GM18873 (cell line): ENCODE results near the gene RNASEH2B.

Source experiments
- ATAC-seq: cut with Tn5 transposase; IDR thresholded peaks from one replicate; pipeline ENCODE4 v1.9.1; 2021; ENCODE audit warnings: mild to moderate bottlenecking, moderate library complexity, moderate number of reproducible peaks; ENCODE audit not compliant: unreplicated experiment, low FRiP score

Gene RNASEH2B, protein sequence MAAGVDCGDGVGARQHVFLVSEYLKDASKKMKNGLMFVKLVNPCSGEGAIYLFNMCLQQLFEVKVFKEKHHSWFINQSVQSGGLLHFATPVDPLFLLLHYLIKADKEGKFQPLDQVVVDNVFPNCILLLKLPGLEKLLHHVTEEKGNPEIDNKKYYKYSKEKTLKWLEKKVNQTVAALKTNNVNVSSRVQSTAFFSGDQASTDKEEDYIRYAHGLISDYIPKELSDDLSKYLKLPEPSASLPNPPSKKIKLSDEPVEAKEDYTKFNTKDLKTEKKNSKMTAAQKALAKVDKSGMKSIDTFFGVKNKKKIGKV

DNA sequence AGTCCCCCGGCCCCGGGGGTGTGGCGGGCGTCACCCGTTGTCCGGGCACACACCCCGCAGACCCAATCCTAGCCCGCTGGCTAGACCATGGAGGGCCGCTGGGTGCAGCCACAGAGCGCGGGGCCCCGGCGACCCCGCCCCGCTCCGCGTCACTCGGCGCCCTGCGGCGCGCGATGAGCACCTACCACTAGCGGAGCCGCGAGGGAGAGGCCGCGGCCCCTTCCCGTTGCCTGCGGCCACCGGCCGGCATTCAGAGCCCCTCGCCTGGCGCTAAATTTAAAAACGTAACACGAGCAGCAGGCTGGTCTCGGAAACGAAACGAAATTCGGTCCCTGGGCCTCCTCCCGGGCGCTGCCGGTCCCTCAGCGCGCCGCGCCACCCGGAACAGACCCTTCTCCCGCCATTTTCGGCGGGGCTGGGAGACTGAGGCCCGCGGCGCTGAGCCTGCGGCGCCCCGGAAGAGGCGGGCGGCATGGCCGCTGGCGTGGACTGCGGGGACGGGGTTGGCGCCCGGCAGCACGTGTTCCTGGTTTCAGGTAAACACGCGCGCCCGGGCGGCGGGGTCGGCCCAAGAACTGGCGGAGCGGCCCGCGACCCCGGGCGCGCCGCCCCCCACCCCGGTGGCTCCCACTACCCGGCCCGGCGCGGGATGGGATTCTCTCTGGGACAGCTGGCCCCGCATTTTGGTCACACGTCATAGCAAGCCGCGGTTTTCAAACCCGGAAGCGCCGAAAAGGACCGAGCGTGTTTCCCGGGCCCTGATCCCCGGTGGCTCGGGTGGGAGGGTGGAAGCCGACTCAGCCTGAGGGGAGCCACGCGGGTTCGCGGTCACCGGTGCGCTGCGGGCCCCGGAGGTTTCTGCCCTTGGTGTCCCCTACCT lies at the start of gene RNASEH2B:
RNASEH2B (plus strand) TSS at position 187 of the 880 bp plus-strand sequence; CDS start at position 473, 286 bp downstream.
- peak; percentile 43 for ATAC-seq

DNA sequence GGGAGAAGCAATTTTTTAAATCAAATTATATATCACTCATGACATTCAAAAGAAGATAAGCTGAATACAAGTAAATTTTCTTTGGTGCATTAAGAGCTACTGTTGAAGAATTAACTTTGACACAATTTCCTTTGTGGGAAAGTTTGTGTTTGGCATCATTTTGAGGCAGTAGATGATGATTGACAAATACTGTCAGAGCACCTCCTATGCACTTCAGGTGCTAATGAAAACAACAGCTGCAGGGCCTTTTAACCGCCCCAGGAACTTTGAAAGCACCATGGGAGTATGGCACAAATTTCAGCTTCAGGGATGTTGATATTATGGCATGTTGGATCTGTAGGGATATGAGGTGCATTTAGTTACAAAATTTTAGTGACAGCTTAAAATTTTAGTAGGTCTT lies 45.1 kb upstream of the RNASEH2B start:
- ATAC-seq, result no peak

DNA sequence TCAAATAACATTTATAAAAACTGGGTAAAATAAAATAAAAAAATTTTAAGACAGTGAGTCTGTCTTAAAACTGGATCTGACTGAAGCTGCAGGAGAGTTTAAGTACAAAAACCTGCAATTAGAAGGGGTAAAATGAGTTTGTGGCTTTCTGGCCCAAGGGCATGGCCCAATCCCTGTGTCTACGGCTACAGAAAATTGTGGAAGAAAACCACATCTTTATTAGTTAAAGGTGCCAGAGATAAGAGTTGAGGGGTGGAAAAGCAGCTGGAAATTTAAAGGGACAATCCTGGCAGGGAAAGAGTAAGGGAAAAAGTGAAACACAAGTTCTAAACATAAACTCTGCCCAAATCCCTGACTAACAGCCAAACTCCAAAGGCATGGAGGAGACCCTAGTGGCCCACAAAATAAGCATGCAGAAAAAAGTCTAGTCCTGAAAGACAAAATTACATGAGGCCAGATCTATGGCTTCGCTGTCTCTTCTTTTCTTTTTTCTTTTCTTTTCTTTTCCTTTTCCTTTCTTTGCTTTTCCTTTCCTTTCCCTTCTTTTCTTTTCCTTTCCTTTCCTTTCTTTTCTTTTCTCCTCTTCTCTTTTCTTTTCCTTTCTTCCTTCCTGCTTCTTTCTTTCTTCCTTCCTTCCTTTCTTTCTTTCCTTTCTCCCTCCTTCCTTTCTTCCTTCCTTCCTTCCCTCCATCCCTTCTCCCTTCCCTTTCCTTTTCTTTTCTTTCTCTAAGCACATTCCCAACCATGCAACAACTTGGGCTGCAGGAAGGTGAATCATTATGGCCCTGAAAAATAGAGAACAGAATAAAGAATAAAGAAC lies 42.6 kb upstream of the RNASEH2B start:
- ATAC-seq, result no peak

DNA sequence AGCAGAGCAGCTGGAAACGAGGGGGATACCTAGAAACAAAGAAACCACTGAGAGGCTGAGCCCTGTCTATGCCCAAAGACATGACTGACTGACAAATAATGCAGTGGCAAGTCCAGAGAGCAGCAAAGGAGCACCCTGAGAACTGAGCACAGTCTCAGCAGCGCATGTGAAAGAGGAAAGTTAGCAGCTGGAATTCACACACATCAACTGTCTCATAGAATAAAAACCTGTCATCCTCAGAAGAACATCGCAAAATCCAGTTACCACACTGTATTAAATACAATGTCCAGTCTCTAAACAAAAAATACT lies 42.0 kb upstream of the RNASEH2B start:
- no peak for ATAC-seq

DNA sequence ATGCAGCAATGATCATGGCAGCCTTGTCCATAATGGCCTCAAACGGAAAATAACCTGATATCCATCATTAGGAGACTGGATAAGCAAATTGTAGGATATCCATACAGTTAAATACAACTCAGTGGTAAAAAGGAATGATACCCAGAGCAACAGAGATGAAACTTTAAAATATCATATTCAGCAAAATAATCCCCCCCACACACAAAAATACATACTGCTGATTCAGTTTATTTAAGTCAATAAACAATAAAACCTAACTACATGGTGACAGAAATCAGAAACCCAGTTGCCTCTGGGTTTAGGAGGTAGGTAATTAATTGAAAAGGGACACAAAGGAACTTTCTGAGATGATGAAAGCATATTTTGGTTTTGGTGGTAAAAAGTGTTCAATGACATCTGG lies 38.2 kb upstream of the RNASEH2B start:
- ATAC-seq, result no peak

DNA sequence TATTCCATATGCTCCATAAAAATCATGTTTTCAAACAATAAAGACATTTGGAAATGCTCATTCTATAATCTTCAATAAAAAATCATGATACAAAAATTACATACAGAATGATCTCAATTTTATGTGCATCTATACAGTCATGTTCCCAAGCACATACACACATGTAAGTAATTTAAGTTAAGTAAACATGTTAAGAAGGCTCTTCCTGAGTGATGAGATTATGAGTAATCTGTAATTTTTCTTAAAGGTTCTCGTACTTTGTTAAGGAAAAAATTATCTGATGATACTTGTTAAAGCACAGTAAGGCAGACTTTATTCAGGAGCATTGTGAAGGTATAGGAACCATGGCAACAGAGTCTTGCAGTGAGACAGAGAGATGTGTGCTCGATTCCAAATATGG lies 36.1 kb upstream of the RNASEH2B start:
- ATAC-seq, result no peak

DNA sequence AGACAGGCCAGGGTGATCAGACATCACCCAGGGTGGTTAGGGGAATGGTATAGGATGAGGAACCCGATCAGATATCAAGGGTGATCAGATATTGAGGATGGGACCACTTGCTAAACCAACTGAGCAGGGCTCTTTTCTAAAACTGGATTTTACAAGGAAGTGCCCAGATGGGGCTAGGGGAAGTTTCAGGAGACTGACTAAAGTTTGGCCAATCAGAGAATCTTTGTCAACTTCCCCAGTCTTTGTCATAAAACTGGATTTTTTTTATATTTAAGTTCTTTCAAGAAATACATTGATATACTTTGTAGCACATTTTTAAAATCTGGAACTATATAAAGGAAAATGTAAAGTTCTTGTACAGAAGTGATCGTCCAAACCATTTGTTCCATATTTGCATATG lies 35.6 kb upstream of the RNASEH2B start:
- ATAC-seq, result no peak

DNA sequence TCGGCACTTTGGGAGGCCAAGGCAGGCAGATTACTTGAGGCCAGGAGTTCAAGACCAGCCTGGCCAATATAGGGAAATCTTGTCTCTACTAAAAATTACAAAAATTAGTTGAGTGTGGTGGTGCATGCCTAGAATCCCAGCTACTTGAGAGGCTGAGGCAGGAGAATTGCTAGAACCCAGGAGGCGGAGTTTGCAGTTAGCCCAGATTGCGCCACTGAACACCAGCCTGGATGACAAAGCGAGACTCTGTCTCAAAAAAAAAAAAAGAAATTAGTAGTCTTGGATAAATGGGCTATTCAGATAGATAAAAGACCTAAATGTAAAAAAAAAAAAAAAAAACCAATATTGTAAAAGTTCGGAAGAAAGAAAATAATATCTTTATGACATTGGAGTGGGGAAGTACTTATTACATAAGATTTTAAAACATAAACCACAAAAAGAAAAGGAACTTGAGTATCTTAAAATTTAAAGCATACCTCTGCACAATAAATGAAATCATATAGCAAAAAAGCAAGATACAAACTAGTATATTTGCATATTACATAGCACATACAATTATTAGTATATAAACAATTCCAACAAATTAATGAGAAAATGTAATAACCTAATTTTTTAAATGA lies 26.7 kb upstream of the RNASEH2B start:
- no peak for ATAC-seq

DNA sequence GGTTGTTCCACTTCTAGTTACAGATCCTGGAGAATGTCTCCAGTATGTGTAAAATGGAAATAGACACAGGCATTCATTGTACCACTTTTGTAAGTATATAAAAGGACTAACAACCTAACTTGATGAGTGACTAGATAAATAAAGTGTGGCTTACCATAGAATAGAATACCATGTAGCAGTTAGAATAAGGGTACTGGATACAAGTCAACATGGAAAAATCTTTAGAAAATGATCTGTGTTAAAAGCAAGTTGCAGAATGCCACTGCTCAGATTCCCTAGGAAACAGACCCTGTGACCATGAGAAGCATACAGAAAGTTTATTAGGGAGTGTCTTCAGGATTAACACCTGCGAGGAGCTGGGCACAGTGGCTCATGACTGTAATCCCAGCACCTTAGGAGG lies 25.9 kb upstream of the RNASEH2B start:
- ATAC-seq, result no peak

DNA sequence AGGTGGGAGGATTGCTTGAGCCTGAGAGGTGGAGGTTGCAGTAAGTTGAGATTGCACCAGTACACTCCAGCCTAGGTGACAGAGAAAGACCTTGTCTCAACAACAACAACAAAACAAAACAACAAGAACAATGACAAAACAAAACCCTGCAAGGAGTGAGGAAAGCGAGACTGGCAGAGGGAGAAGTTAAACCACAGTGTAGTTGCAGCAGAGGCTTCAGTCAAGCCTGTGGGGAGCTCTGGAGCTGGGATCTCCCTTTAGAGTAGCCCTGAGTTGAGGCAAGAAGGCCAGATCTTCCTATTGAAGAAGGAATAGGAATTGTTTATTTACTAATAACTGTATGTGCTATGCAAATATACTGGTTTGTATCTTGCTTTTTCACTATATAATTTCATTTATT lies 25.3 kb upstream of the RNASEH2B start:
- no peak for ATAC-seq

DNA sequence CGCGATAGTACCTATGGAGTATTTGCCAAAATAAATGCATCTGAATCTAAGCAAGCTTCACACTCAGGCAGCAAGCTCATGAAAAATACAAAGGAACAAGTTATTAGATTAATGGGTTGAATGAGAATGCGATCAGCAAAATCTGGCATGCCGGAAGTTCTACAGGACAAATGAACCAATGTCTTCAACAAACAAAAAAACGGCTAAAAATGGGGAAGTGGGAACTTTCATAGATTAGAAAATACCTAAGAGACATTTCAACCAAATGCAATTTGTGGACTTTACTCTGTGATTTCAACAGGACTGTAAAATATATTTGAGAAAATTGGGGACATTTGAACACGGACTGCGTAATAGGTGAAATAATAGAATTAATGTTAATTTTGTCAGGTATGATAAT lies 22.4 kb upstream of the RNASEH2B start:
- ATAC-seq, result no peak

DNA sequence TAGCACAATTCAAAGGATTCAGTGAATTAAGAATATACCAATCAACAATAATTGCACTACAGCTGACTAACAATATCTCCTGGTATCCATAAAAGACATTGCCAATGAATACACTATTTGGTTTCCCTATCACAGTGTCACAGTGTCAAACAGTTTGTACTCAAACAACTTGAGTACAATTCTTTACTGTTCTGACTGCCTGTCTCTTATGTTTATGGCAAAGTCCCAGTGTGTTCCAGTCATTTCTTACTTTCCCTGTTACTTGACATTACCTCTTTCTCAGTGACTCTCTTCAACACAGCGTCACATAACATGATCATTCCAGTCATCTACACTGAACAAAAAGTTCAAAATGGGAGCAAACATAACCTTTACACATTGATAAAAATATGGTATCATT lies 21.2 kb upstream of the RNASEH2B start:
- no peak for ATAC-seq

DNA sequence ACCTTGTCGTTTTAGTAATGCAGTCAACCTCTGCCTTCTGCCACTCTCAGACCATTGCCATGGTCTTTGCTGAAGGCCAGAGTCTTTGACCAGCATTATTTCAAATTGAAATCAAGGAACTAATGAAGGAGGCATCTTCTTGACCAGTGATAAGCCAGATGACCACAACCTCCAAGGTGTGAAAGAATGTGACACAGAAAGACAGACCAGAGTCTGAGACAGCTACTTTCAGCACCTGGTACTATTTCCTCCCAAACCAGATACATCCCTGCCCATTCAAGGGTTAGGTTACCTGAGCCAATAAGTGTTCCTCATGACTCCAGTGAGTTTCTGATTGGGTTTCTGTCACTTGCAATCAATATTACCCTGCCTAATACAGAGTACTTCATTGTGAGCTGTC lies 20.3 kb upstream of the RNASEH2B start:
- no peak for ATAC-seq

DNA sequence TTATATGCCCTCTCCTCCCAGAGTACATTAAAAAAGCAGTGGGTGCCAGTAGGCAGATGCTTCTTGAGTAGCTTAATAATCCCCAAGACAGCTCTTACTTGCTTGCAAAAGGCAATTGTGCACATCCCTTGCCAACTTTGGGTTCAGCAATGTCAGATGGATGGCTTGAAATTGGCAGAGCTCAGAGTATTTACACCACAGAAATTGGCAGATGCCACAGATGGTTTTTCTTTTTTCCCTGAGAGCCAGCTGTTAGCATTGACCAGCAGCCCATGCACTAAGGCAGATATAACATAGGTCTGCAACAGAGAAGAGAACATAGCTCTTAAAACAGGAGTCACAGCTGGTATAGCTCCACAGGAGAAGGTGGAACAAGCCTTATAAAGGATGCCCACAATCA lies 18.4 kb upstream of the RNASEH2B start:
- ATAC-seq, result no peak

DNA sequence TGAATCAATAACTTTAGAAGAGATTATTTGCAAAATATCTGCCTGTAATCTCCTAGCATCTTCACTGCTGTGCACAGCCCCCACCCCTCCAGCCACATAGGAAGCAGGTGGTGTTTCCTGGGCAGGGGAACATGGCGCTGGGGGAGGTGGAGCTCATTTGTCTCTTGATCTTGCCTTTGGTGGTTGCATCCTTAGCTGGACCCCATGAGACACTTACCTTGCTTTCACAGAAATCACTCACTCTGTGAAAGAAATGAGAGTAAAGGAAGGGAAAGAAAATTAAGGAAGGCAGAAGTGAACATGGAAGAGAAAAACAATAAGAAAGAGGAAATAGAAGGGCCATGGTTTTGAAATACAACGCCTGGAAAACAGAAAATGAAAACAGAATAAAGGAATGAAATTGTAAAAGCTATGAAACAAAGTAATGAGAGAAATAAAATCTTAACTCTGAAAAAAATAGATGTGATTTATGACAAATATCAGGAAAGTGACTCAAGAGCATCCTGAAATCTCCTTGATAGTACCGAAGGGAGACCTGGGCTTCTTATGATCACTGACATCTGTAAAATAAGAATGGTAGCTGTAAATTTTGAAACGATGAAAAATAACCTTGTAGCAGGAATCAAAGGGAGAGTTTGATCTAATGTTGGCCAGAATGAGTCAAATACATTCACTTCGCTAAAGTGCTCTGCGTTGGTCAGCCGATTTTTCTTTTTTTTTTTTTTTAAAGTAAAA lies 17.2 kb upstream of the RNASEH2B start:
- no peak for ATAC-seq

DNA sequence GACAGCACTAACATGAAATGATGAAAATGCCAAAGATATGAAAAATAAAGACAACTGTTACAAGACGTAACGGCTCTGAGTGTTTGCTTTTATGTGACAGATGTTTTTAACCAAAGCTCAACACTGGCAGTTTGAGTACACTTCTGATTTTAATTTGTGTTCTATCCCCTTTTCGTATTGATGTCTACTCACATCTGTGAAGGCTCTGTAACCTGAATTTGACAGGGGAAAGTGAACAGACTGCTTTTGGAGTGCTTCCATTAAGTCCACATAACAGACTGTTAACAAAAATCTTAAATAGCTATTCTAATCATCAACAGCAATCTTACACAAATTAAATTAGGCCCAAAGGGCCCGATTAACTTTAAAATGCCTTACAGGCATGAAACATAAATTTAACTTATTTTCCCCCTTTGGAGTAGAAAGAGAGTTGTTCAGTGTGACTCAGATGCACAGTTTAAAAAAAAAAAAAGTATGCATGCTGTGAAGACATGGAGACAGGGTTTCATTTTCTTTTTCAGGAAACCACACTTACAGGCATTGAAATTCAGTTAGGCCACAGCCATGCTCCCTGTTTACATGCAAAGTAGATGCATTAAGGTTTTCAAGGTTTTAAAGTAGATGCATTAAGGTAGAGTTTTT lies 16.3 kb upstream of the RNASEH2B start:
- ATAC-seq, result peak; percentile 78

DNA sequence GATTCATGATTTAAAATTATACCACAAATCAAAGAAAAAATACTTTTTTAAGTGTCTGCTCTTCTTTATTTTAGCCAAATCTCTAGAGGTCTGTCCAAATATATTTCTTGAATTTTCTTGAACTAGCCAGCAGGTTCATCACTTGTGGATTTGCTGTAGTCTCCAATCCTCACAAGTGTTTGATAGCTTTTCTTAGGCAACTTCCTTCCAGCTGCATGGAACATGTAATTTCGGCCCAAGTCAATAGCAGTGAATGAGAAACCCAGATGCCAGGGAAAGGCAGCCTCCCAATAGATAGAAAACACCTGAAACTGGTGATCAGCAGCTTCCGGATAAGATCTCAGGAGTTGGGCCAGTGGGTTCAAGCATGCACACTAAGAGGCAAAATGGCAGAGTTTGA lies 15.6 kb upstream of the RNASEH2B start:
- no peak for ATAC-seq

DNA sequence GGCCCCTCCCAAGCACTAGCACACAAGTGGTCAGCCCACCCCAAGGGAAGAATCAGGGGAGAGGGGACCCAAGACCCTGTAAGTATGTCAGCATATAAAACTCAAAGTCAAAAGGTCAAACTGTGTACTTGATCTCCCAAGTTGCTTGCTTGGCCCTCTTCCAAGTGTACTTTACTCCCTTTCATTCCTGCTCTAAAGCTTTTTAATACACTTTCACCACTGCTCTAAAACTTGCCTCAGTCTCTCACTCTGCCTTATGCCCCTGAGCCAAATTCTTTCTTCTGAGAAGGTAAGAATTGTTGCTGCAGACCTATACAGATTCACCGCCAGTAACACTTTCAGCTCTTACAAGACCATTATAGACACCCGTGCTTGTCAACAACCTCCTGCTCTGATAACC lies 15.1 kb upstream of the RNASEH2B start:
- no peak for ATAC-seq

DNA sequence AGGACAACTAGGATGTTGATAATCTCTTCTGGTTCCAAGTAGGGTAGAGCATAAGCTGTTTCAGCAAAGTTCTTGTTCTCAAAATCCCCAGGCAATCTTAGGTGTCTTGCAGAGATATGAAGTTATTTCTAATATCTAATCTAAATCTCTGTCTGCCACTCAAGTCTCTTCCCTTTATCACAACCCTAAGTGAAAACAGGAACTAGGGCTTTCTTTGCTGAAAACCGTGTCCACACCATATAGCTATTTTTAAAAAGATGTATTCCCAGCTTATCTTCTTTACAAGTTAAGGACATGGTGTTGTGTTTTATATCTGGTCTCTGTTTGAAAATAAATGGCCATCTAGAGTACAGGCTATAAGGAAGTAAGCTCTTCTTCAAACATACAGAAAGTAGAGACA lies 11.3 kb upstream of the RNASEH2B start:
- ATAC-seq, result no peak

DNA sequence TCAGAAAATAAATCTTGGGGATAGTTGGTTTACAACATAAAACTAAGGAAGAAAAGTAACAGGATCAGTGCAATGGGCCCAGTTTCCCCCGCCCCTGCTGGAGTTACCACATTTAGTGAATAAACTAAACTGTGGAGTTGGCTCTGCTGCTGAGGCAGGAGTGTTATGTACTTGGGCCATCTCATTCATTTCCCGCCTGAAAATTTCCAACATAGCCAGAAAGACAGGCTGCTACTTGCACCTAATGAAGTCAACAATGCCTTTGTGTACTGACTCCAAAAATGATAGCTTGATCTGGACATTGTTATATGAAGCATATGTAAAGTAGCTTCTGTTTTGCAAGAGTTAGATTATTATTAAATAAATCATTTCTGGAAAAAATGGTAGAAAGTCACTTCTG lies 7.9 kb upstream of the RNASEH2B start:
- ATAC-seq, result no peak
